Measurements from ENCODE around the gene EML3. TPM values are rescaled to one million over a fixed set of nuclear protein-coding genes. Genes with fewer than 3 reads are reported as not detected.
A peak's percentile ranks its signal among the peaks of the same experiment; 100 is the strongest.

EML3 gene
- 100 to 1,000 TPM in 1 of 6 donors, 10 to 100 TPM in 5; 31.0 to 148 (median 71.0) TPM for total RNA-seq

DNA sequence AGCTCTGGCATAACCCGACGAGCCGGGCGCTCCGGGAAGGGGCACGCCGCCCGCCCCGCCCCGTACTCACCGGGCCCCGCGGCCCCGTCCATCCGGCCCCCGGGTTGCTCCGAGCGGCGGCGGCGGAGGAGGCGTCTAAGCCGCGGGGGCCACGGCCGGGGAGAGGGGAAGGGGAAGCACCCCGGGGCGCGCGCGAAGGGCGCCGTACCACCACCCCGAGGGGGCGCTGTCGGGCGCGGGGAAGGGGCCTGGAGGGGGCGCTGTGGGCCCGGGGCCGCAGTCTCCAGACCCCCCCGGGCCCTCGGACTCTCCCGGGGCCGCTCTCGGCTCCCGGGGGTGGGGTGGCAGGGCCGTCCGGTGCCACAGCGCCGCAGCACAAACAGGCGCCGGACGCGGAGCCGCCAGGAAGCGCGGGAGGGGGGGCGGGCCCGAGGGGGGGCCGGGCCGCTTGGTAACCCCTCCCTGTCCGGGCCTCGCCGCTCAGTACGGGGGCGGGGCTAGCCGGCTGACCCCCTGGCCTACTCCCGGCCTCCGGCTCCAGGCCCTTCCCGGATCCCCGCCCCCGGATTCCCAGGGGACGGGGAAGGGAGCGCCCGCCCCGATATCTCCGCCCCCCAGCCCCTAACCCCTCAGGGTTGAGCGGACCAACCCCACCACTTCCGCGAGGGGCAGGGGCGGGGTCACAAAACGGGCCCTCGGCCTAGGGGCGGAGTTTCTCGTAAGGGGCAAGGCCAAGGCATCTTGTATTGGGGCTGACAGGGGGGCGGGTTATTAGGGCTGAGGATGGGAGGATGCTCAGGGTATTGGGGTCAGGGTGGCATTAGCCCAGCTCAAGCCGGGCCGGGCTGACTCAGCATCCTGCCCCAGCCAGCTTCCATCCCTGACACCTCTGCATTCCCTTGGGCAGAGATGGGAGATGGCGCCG lies at the start of gene EML3, which contains the start of gene ROM1:
Gene EML3 (minus strand): TSS at position 410 of the 925 bp plus-strand sequence. CDS start 318 bp downstream, at position 92.
Gene ROM1 (plus strand): TSS at position 892 of the 925 bp plus-strand sequence. CDS start 25 bp downstream, at position 917.
- Histone ChIP-seq H3K27ac (peak within 1 kb of the TSS; percentile 95 to 99 (median 98)), H3K27me3 (no peaks in the 10 kb centered on the region), H3K36me3 (peaks cover 3 to 61% (median 23%) of the 10 kb centered on the region in 4 donors), H3K4me3 (peak within 1 kb of the TSS; percentile 66 to 95 (median 78)), H3K9me3 (no peaks in the 10 kb centered on the region), H3K4me1 (peaks cover 20 to 32% (median 21%) of the 10 kb centered on the region in 4 donors)
- 6 to 7% methylated on average over 5 to 23 of the region's 91 CpGs for WGBS, 2 donors
- peak; percentile 90 to 97 for DNase-seq
- ATAC-seq (ENCODE audit: low FRiP score in 2 of 2), result peak; percentile 89 to 94
- TF ChIP-seq POLR2AphosphoS5 (IDR thresholded peaks at IDR 0.05) (peak; percentile 4 to 29), POLR2A (IDR thresholded peaks at IDR 0.05) (peak in 1 of 4 donors; percentile 33), EP300 (IDR thresholded peaks at IDR 0.05) (no peak), CTCF (IDR thresholded peaks at IDR 0.05) (peak; percentile 94 to 99 (median 96))

- Histone ChIP-seq H3K36me3 (peaks cover 0 to 6% (median 2%) of the 10 kb centered on the region in 4 donors), H3K27ac (no peak overlapping the region), H3K4me1 (peaks cover 5 to 9% (median 7%) of the 10 kb centered on the region in 4 donors), H3K4me3 (no peak overlapping the region), H3K27me3 (no peaks in the 10 kb centered on the region), H3K9me3 (no peaks in the 10 kb centered on the region)
- TF ChIP-seq POLR2A (IDR thresholded peaks at IDR 0.05) (no peak), CTCF (IDR thresholded peaks at IDR 0.05) (no peak), POLR2AphosphoS5 (IDR thresholded peaks at IDR 0.05) (no peak), EP300 (IDR thresholded peaks at IDR 0.05) (no peak)
- DNase-seq (no peak), ATAC-seq (ENCODE audit: low FRiP score in 2 of 2) (no peak)
- WGBS, 2 donors, result 51 to 55% methylated on average over 5 of the region's 5 CpGs
Measured at GRCh38 chr11:62656796-62657429, 44.3 kb upstream of the EML3 start.

GRCh38 chr11:62654297-62654696 lies 41.7 kb upstream of the EML3 start:
- WGBS, 2 donors, result 88 to 91% methylated on average over 11 of the region's 11 CpGs

More at GRCh38 chr11:62654297-62654696, 41.7 kb upstream of the EML3 start:
- TF ChIP-seq POLR2AphosphoS5 (IDR thresholded peaks at IDR 0.05) (no peak), CTCF (IDR thresholded peaks at IDR 0.05) (no peak)
- Histone ChIP-seq H3K36me3 (peaks cover 0 to 10% (median 6%) of the 10 kb centered on the region in 4 donors), H3K27me3 (no peaks in the 10 kb centered on the region), H3K9me3 (no peaks in the 10 kb centered on the region), H3K27ac (no peak overlapping the region), H3K4me3 (no peak overlapping the region), H3K4me1 (peaks cover 11 to 25% (median 15%) of the 10 kb centered on the region in 4 donors)
- ATAC-seq (ENCODE audit: low FRiP score in 2 of 2) (no peak), DNase-seq (no peak)

Measured in upper lobe of left lung (tissue), 6 donors.